ENCODE results near the gene BAG5. TPM values are rescaled to one million over a fixed set of nuclear protein-coding genes. Genes with fewer than 3 reads are reported as not detected.

Gene BAG5
- total RNA-seq, 1 donor from 2014 or later = 27.2 TPM

- H3K4me3 ChIP-seq (ENCODE audit: low read depth, low read length) = no peak overlapping the region
- no peak for DNase-seq (ENCODE audit: low read depth)
- no peak for TF ChIP-seq CTCF (conservative IDR thresholded peaks at IDR 0.05; ENCODE audit: low read depth, low read length)
Measured at GRCh38 chr14:103508521-103509329, 53.7 kb downstream of the BAG5 start.

GRCh38 chr14:103507751-103508150 lies 54.7 kb downstream of the BAG5 start:
- no peak for TF ChIP-seq CTCF (conservative IDR thresholded peaks at IDR 0.05; ENCODE audit: low read depth, low read length)
- no peak for DNase-seq (ENCODE audit: low read depth)
- H3K4me3 ChIP-seq (ENCODE audit: low read depth, low read length) = no peak overlapping the region

Other genes starting within 250 kb of the BAG5 start
- 187 and 238 TPM in 2 replicates for gene EIF5, start 228.4 kb downstream of the BAG5 start, total RNA-seq
- 47.5 and 59.3 TPM in 2 replicates for gene MARK3, start 177.2 kb downstream of the BAG5 start, total RNA-seq
- 492 and 789 TPM in 2 replicates for gene CKB, start 39.8 kb downstream of the BAG5 start, total RNA-seq
- gene TRMT61A, start 33.5 kb downstream of the BAG5 start, total RNA-seq = 9.0 and 21.9 TPM in 2 replicates
- gene COA8, start 303 bp upstream of the BAG5 start, total RNA-seq = 29.0 and 44.0 TPM in 2 replicates
- 170 and 178 TPM in 2 replicates for gene KLC1, start 66.6 kb upstream of the BAG5 start, total RNA-seq
- 32.5 and 55.0 TPM in 2 replicates for gene XRCC3, start 152.8 kb upstream of the BAG5 start, total RNA-seq
- gene ZFYVE21, start 153.2 kb upstream of the BAG5 start, total RNA-seq = 74.1 and 110 TPM in 2 replicates